Right atrium auricular region (tissue), 2 donors: ENCODE data around the gene NUP42. TPM values are rescaled to one million over a fixed set of nuclear protein-coding genes. Genes with fewer than 3 reads are reported as not detected.

Experiments
- DNase-seq: peaks from one replicate; pipeline ENCODE4 v3.0.0-alpha.2; 2019; ENCODE audit warnings: low spot score
- H3K27ac ChIP-seq, 2 donors: fragments of 200-600 bp; sonication (generic); 1 replicate in 1 of 2; 2 replicates in 1 of 2; pipeline ENCODE4 v1.5.1; 2016 to 2019
- H3K27me3 ChIP-seq, 2 donors: fragments of 200-600 bp; sonication (generic); one replicate each; pipeline versions ENCODE4 v1.5.1 to v1.6.0; 2017 to 2019
- H3K36me3 ChIP-seq: fragments of 200-600 bp; sonication (generic); one replicate; pipeline ENCODE4 v1.5.1; 2016
- H3K4me1 ChIP-seq, 2 donors: fragments of 200-600 bp; sonication (generic); one replicate each; pipeline versions ENCODE4 v1.5.1 to v1.6.0; 2017 to 2019
- H3K4me3 ChIP-seq, 2 donors: fragments of 200-600 bp; sonication (generic); 1 replicate in 1 of 2; 2 replicates in 1 of 2; pipeline ENCODE4 v1.5.1; 2017 to 2019; ENCODE audit warnings: mild to moderate bottlenecking in 1 of 2, moderate library complexity in 1 of 2
- H3K9me3 ChIP-seq, 2 donors: fragments of 200-600 bp; sonication (generic); one replicate each; pipeline ENCODE4 v1.5.1; 2019
- total RNA-seq, 2 donors: library from RNA; depleted of rRNA; stranded (reverse); fragments of >200 nt; gene quantifications; one replicate each; pipeline ENCODE4 v1.1.0, GENCODE V29; 2016
- TF ChIP-seq, protein P1 (sequence below), 2 donors: fragments of 200-600 bp; sonication (generic); IDR thresholded peaks; one replicate each; pipeline ENCODE4 v1.5.1; 2019; ENCODE audit warnings: antibody characterized with exemption in 2 of 2

The NUP42 gene, protein sequence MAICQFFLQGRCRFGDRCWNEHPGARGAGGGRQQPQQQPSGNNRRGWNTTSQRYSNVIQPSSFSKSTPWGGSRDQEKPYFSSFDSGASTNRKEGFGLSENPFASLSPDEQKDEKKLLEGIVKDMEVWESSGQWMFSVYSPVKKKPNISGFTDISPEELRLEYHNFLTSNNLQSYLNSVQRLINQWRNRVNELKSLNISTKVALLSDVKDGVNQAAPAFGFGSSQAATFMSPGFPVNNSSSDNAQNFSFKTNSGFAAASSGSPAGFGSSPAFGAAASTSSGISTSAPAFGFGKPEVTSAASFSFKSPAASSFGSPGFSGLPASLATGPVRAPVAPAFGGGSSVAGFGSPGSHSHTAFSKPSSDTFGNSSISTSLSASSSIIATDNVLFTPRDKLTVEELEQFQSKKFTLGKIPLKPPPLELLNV
- total RNA-seq, result 10 to 100 TPM; 24.7 to 30.6 TPM

DNA sequence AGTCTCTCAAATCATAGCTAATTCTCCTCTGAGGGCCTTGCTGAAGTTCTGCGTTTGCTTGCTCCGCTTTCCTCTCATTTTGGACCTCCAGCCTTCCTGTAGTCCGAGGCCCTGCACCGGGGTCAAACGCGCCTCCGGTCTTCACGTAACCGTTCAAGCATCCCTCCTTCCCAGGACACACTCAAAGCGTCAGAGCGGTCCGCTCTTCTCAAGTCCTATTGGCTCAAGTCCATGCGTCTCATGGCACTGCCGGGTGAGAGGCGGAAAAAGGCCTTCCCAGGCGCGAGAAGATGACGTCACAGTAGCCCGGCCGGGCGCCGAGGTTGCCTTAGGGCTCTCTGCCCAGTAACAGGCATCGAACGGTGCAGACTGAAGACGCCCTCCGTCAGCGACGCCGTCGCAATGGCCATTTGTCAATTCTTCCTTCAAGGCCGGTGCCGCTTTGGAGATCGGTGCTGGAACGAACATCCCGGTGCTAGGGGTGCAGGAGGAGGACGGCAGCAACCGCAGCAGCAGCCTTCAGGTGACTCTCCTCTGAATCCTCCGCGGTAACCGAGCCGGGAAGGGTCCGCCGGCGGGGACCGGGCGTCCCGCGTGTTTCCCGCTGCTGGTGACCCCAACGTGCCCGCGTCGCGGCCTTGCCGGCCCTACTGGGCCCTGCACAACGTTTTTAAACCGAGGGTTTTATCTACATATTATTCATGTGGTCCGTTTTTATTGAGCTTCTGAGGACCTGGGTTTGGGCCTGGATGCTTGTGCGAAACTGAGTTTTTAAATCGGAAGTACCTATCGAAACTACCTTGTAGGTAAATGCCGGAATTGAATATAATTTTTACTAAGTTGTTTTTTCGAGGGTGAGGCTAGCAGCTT, at the start of gene NUP42:
Gene NUP42, plus strand, starts transcription at position 365 of the 870 bp plus-strand sequence. Its CDS starts 38 bp downstream, at position 403.
- peaks cover 0 to 20% of the 10 kb centered on the region in 2 donors for H3K4me1 ChIP-seq
- peaks cover 11% of the 10 kb centered on the region for H3K36me3 ChIP-seq
- TF ChIP-seq, protein P1, sequence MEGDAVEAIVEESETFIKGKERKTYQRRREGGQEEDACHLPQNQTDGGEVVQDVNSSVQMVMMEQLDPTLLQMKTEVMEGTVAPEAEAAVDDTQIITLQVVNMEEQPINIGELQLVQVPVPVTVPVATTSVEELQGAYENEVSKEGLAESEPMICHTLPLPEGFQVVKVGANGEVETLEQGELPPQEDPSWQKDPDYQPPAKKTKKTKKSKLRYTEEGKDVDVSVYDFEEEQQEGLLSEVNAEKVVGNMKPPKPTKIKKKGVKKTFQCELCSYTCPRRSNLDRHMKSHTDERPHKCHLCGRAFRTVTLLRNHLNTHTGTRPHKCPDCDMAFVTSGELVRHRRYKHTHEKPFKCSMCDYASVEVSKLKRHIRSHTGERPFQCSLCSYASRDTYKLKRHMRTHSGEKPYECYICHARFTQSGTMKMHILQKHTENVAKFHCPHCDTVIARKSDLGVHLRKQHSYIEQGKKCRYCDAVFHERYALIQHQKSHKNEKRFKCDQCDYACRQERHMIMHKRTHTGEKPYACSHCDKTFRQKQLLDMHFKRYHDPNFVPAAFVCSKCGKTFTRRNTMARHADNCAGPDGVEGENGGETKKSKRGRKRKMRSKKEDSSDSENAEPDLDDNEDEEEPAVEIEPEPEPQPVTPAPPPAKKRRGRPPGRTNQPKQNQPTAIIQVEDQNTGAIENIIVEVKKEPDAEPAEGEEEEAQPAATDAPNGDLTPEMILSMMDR (IDR thresholded peaks at IDR 0.05), result no peak
- H3K9me3 ChIP-seq, result no peaks in the 10 kb centered on the region
- H3K27me3 ChIP-seq, result no peaks in the 10 kb centered on the region
- H3K27ac ChIP-seq, result peak within 1 kb of the TSS; percentile 94 to 97
- H3K4me3 ChIP-seq, result peak within 1 kb of the TSS; percentile 88 to 92
- DNase-seq, result peak; percentile 98

DNA sequence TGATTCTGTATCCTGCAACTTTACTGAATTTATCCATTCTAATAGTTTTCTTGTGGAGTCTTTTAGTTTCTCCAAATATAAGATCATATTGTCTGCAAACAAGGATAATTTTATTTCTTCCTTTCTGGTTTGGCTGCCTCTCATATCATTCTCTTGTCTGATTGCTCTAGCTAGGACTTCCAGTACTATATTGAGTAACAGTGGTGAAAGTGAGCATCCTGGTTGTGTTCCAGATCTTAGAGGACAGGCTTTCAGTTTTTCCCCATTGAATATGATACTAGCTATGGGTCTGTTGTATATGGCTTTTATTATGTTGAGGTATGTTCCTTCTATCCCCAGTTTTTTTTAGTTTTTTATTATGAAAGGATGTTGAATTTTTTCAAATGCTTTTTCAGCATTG, 48.1 kb upstream of the NUP42 start:
- peaks cover 6% of the 10 kb centered on the region for H3K36me3 ChIP-seq
- H3K27me3 ChIP-seq, result no peaks in the 10 kb centered on the region
- H3K27ac ChIP-seq, result peak overlapping the region in 1 of 2 donors; percentile 54
- DNase-seq, result no peak
- H3K9me3 ChIP-seq, result no peaks in the 10 kb centered on the region
- H3K4me3 ChIP-seq, result no peak overlapping the region
- H3K4me1 ChIP-seq, result peaks cover 0 to 7% of the 10 kb centered on the region in 2 donors
- TF ChIP-seq, protein P1 (IDR thresholded peaks at IDR 0.05), result no peak

DNA sequence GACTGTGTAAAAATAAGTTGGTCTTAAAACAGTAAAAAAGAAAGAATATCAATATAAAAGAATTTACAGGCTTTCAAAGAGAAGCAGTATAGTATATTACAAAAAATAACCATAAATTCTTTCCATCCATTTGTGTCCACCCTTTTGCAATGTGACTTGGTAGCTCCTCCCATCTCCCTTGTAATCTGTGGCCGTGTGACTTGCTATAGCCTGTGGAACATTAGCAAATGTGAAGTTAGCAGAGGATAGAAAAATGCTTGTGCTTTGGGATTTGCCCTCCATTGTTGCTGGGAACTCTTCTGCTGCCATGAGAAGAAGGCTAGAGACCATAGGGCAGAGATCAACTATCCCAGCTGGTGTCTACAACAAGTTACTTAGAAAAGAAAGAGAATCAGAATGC, 46.1 kb upstream of the NUP42 start:
- Histone ChIP-seq H3K9me3 (no peaks in the 10 kb centered on the region), H3K4me1 (peaks cover 0 to 7% of the 10 kb centered on the region in 2 donors), H3K27ac (no peak overlapping the region), H3K4me3 (no peak overlapping the region), H3K27me3 (no peaks in the 10 kb centered on the region), H3K36me3 (peaks cover 1% of the 10 kb centered on the region)
- TF ChIP-seq, protein P1 (IDR thresholded peaks at IDR 0.05), result no peak
- no peak for DNase-seq

DNA sequence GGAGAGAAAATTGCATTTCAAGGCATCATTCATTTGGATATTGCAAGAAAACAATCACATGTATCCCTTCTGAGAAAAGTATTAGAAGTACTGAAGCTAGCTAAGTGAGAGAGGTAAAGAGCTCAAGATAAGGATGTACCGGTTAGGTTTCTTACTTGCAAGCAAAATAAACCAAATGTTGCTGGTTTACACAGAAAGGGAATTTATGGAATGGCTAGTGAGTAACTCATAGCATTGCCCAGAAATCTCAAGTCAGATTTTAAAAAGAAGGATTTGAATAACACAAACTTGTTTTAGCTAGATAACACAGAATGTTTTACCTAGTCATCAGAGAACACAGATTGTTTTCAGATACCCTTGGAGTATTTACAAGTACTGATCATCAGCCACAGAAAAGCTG, 45.6 kb upstream of the NUP42 start:
- Histone ChIP-seq H3K36me3 (peaks cover 6% of the 10 kb centered on the region), H3K9me3 (no peaks in the 10 kb centered on the region), H3K27ac (no peak overlapping the region), H3K4me3 (no peak overlapping the region), H3K27me3 (no peaks in the 10 kb centered on the region), H3K4me1 (peaks cover 0 to 7% of the 10 kb centered on the region in 2 donors)
- no peak for DNase-seq
- TF ChIP-seq, protein P1 (IDR thresholded peaks at IDR 0.05), result no peak

DNA sequence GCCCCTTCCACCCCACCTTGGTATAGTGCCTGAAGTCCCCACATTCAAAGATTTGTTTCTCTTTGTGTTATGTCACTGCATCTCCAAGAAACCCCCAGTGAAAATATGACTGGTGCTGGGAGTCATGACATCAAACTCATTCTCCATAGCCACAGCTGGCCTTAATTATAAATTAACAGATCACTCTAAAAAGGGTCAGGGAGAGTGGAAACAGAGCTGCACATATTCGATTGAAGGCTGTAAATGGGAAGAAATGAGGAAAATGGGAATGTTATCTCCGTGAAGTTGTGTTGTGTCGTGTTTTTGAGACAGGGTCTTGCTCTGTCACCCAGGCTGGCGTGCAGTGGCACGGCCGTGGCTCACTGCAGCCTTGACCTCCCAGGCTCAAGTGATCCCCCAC, 24.2 kb upstream of the NUP42 start:
- H3K4me1 ChIP-seq, result no peaks in the 10 kb centered on the region
- DNase-seq, result no peak
- TF ChIP-seq, protein P1 (IDR thresholded peaks at IDR 0.05), result no peak
- no peak overlapping the region for H3K4me3 ChIP-seq
- H3K36me3 ChIP-seq, result peaks cover 35% of the 10 kb centered on the region
- no peak overlapping the region for H3K27ac ChIP-seq
- no peaks in the 10 kb centered on the region for H3K9me3 ChIP-seq
- no peaks in the 10 kb centered on the region for H3K27me3 ChIP-seq
